ENCODE measurements around the gene MRGPRD. TPM values are rescaled to one million over a fixed set of nuclear protein-coding genes. Genes with fewer than 3 reads are reported as not detected.

The MRGPRD gene
- total and polyA plus RNA-seq, 2 of the 13 experiments (the other 11 are each of a cell fraction or from before 2014, with no cell fraction given), result not detected

- H2AFZ ChIP-seq (ENCODE audit: low read length), result no peak overlapping the region
These were observed 28.8 kb upstream of the MRGPRD start for GRCh38 chr11:69009441-69010211.

More at GRCh38 chr11:69009441-69010211, 28.8 kb upstream of the MRGPRD start:
- Histone ChIP-seq H3K9me3 (ENCODE audit: low read length) (no peaks in the 10 kb centered on the region), H3K27ac (ENCODE audit: extremely low read length, insufficient read depth, low read length) (no peak overlapping the region), H3K4me2 (ENCODE audit: low read depth, low read length) (no peak overlapping the region), H3K9ac (ENCODE audit: insufficient read depth, low read depth, low read length) (no peak overlapping the region), H3K4me3 (replicated peaks in 1 of 3; ENCODE audit: insufficient read depth in 1 of 3, low read depth in 2 of 3, low read length in 3 of 3) (no peak overlapping the region), H3K36me3 (replicated peaks in 1 of 2; ENCODE audit: control insufficient read depth in 1 of 2, insufficient read depth in 2 of 2, low read length in 2 of 2) (no peaks in the 10 kb centered on the region), H4K20me1 (ENCODE audit: insufficient read depth, low read length) (no peaks in the 10 kb centered on the region), H3K79me2 (ENCODE audit: insufficient read depth, low read length) (no peaks in the 10 kb centered on the region), H3K4me1 (ENCODE audit: insufficient read depth, low read length) (peaks cover 51% of the 10 kb centered on the region), H3K27me3 (ENCODE audit: control insufficient read depth in 1 of 2, insufficient read depth in 2 of 2, low read length in 2 of 2) (peaks cover 20 to 39% of the 10 kb centered on the region in 2 experiments)
- FAIRE-seq (no peak), DNase-seq (ENCODE audit: low spot score) (no peak), ATAC-seq (no peak)
- POLR2A ChIA-PET, result no interaction called here
- TF ChIP-seq ZNF30 (CRISPR knock-in tag; IDR thresholded peaks at IDR 0.05) (no peak), BCLAF1 (IDR thresholded peaks at IDR 0.05) (no peak), YY1 (IDR thresholded peaks at IDR 0.05; ENCODE audit: insufficient read depth, insufficient replicate concordance, low read depth, low read length) (no peak), FOXK1 (CRISPR knock-in tag; IDR thresholded peaks at IDR 0.05; ENCODE audit: borderline replicate concordance, low read depth) (no peak), ZNF207 (IDR thresholded peaks at IDR 0.05; ENCODE audit: borderline replicate concordance) (no peak), ZNF710 (CRISPR knock-in tag; IDR thresholded peaks at IDR 0.05; ENCODE audit: borderline replicate concordance) (no peak), EEA1 (CRISPR knock-in tag; IDR thresholded peaks at IDR 0.05; ENCODE audit: borderline replicate concordance) (no peak), KDM6A (CRISPR knock-in tag; IDR thresholded peaks at IDR 0.05; ENCODE audit: low read depth) (no peak)
- intact Hi-C loops (cut with micrococcal nuclease; ENCODE audit: unreplicated experiment) (no loop called here), in situ Hi-C loops (cut with HindIII; ENCODE audit: extremely low pct_ligation_motif_present, low pct_unique_long_range_greater_than_20kb) (no loop called here)
- BruUV-seq (replicated peaks), result no TSS peak
- whole genome bisulfite sequencing (ENCODE audit: low lambda C conversion rate), result 77% methylated on average over 4 of the region's 16 CpGs
- CTCF ChIA-PET (ENCODE audit: low intra/inter-chr PET ratio, low total read pairs), result no interaction called here

All from HepG2 (cell line).